GM12878 (cell line): ENCODE measurements around the gene COL4A2. TPM values are rescaled to one million over a fixed set of nuclear protein-coding genes. Genes with fewer than 3 reads are reported as not detected.

ENCODE experiments used
- ATAC-seq: fragments of 200-7000 bp; cut with Tn5 transposase; 3 replicates; pipeline ENCODE4 v1.9.1; 2020; ENCODE audit warnings: mild to moderate bottlenecking, moderate library complexity
- BruUV-seq: library from RNA; stranded (reverse); fragments of 400-500 nt; replicated peaks from 2 replicates; lab custom pipeline; 2021; lab: Mats Ljungman, UMichigan
- CTCF ChIA-PET: fragments of 300-600 bp; sonication (Branson Sonifier 250); formaldehyde crosslinking; extraction: SDS; loops from one replicate; lab custom pipeline; 2021; ENCODE audit warnings: inconsistent platforms; lab: Yijun Ruan, JAX
- POLR2A ChIA-PET: fragments of 350-600 bp; formaldehyde crosslinking; extraction: SDS; loops from one replicate; lab custom pipeline; 2021; ENCODE audit warnings: inconsistent platforms; lab: Charles Lee
- RAD21 ChIA-PET: fragments of 300-600 bp; sonication (Branson Sonifier 250); formaldehyde crosslinking; loops from one replicate; lab custom pipeline; 2023; ENCODE audit warnings: antibody characterized with exemption; ENCODE audit not compliant: unreplicated experiment; lab: Charles Lee
- SMC1A ChIA-PET: fragments of 300-600 bp; sonication (Branson Sonifier 250); formaldehyde crosslinking; loops from one replicate; lab custom pipeline; 2023; ENCODE audit not compliant: unreplicated experiment, uncharacterized antibody; lab: Charles Lee
- DNase-seq: peaks from one replicate; pipeline ENCODE4 v3.0.0-alpha.2; 2011; ENCODE audit warnings: low read depth, low spot score
- FAIRE-seq: peaks from 3 replicates; lab custom pipeline; 2011; peaks lifted over from hg19 to GRCh38; lab: Jason Lieb, UNC
- H2AFZ ChIP-seq: 2 replicates; pipeline ENCODE4 v1.6.0; 2011; ENCODE audit warnings: low read depth, low read length, control low read depth; ENCODE audit not compliant: control insufficient read depth
- H3K27ac ChIP-seq: 2 replicates; pipeline ENCODE4 v1.5.1; 2011; ENCODE audit warnings: control low read depth; ENCODE audit not compliant: control insufficient read depth, insufficient read depth
- H3K27me3 ChIP-seq, 2 experiments: replicated peaks in 1 of 2; 2 replicates each; pipeline versions ENCODE4 v1.6.0 to v1.6.1; 2011; ENCODE audit warnings: low read length in 1 of 2; ENCODE audit not compliant: control insufficient read depth in 2 of 2, insufficient read depth in 2 of 2
- H3K36me3 ChIP-seq, 2 experiments: 2 replicates each; pipeline ENCODE4 v1.5.1; 2011; ENCODE audit warnings: low read length in 1 of 2; ENCODE audit not compliant: control insufficient read depth in 2 of 2, insufficient read depth in 2 of 2
- H3K4me1 ChIP-seq: 2 replicates; pipeline ENCODE4 v1.6.1; 2011; ENCODE audit warnings: mild to moderate bottlenecking, low read length, moderate library complexity, mixed read lengths; ENCODE audit not compliant: control insufficient read depth, insufficient read depth
- H3K4me2 ChIP-seq: 2 replicates; pipeline ENCODE4 v1.6.0; 2011; ENCODE audit warnings: control low read depth; ENCODE audit not compliant: control insufficient read depth, insufficient read depth
- H3K4me3 ChIP-seq: fragments of 200-600 bp; sonication (generic); 2 replicates; pipeline ENCODE4 v1.5.1; 2016
- H3K79me2 ChIP-seq: 2 replicates; pipeline ENCODE4 v1.6.0; 2011; ENCODE audit warnings: low read length; ENCODE audit not compliant: control insufficient read depth, insufficient read depth
- H3K9ac ChIP-seq: 2 replicates; pipeline ENCODE4 v1.8.0; 2011; ENCODE audit warnings: low read length, control low read depth, mixed read lengths; ENCODE audit not compliant: control insufficient read depth, insufficient read depth
- H3K9me3 ChIP-seq: replicated peaks from 3 replicates; pipeline ENCODE4 v1.5.1; 2011; ENCODE audit warnings: mild to moderate bottlenecking, low read length; ENCODE audit not compliant: control insufficient read depth, insufficient read depth
- H4K20me1 ChIP-seq: 2 replicates; pipeline ENCODE4 v1.6.0; 2011; ENCODE audit not compliant: control insufficient read depth, insufficient read depth
- CHD4 ChIP-seq: fragments of 200-600 bp; sonication (generic); IDR thresholded peaks from 2 replicates; pipeline ENCODE4 v1.6.1; 2016; ENCODE audit warnings: mild to moderate bottlenecking
- CREB1 ChIP-seq: IDR thresholded peaks from 2 replicates; pipeline ENCODE4 v1.6.1; 2012; ENCODE audit warnings: low read depth, mild to moderate bottlenecking, inconsistent platforms
- EGR1 ChIP-seq, 2 experiments: IDR thresholded peaks; 1 replicate in 1 of 2; 2 replicates in 1 of 2; pipeline ENCODE4 v1.6.1; 2011 to 2012; ENCODE audit warnings: low read depth in 2 of 2, low read length in 2 of 2, borderline replicate concordance in 1 of 2, mild to moderate bottlenecking in 1 of 2, moderate library complexity in 1 of 2
- HDAC2 ChIP-seq: fragments of 200-600 bp; sonication (generic); IDR thresholded peaks from 2 replicates; pipeline ENCODE4 v1.6.1; 2017
- IKZF2 ChIP-seq, 2 experiments: fragments of 450-650 bp; IDR thresholded peaks; 2 replicates each; pipeline ENCODE4 v1.6.1; 2017; ENCODE audit warnings: mild to moderate bottlenecking in 2 of 2, moderate library complexity in 2 of 2
- KAT2A ChIP-seq: conservative IDR thresholded peaks from 2 replicates; pipeline ENCODE4 v1.6.1; 2011; ENCODE audit warnings: low read depth, low read length; ENCODE audit not compliant: control insufficient read depth
- SPI1 ChIP-seq: IDR thresholded peaks from 2 replicates; pipeline ENCODE4 v1.6.1; 2011; ENCODE audit warnings: low read depth, mild to moderate bottlenecking, low read length, moderate library complexity, borderline replicate concordance; ENCODE audit not compliant: insufficient read depth
- SRF ChIP-seq, 2 experiments: IDR thresholded peaks; 2 replicates each; pipeline ENCODE4 v1.6.1; 2011; ENCODE audit warnings: low read depth in 2 of 2, low read length in 2 of 2, mild to moderate bottlenecking in 1 of 2, moderate library complexity in 1 of 2
- WGBS: methylation state at CpG from one replicate; pipeline ENCODE4 v1.1.6; 2016; ENCODE audit warnings: low lambda C conversion rate; ENCODE audit not compliant: insufficient replicate concordance, insufficient coverage; ENCODE audit errors: missing lambda C conversion rate; 5-methylcytosine and 5-hydroxymethylcytosine counted together
- in situ Hi-C: fragments of 300-500 bp; cut with MboI; formaldehyde crosslinking; loops from 9 replicates; pipeline ENCODE4 v1.14.3; 2018; ENCODE audit warnings: mixed read lengths
- intact Hi-C: fragments of 100-400 bp; cut with micrococcal nuclease; formaldehyde crosslinking; loops from one replicate; pipeline ENCODE4 v1.14.2; 2022; ENCODE audit not compliant: unreplicated experiment
- polyA plus RNA-seq, 11 experiments: library from polyadenylated mRNA; depleted of rRNA in 4 of 11; unstranded in 6 of 11; stranded (reverse) in 5 of 11; fragments of >200 nt; fragmentation: Nextera tagmentation in 4 of 11; fragmentation: Illumina TruSeq in 1 of 11; extraction: Ambion mirVana in 4 of 11; extraction: Trizol in 1 of 11; gene quantifications; 1 replicate in 1 of 11; 2 replicates in 10 of 11; pipeline versions ENCODE4 v1.2.1 to v1.2.3, GENCODE V29; 2011 to 2016; ENCODE audit warnings: inconsistent platforms in 2 of 11, missing spikeins in 2 of 11, low read depth in 1 of 11
- total RNA-seq, 4 experiments: library from RNA; depleted of rRNA in 3 of 4; stranded (reverse); fragments of >200 nt in 3 of 4; fragmentation: Illumina TruSeq in 1 of 4; extraction: Trizol in 1 of 4; gene quantifications; 2 replicates each; pipeline versions ENCODE4 v1.2.1 to v1.2.3, GENCODE V29; 2013 to 2021
- TF ChIP-seq, protein P1 (sequence below): fragments of 150-350 bp; IDR thresholded peaks from 2 replicates; pipeline ENCODE4 v1.6.1; 2014; ENCODE audit warnings: mild to moderate bottlenecking, low read depth, low read length
- TF ChIP-seq, protein P2 (sequence below): fragments of 450-650 bp; IDR thresholded peaks from 2 replicates; pipeline ENCODE4 v1.6.1; 2016; ENCODE audit warnings: mild to moderate bottlenecking
- TF ChIP-seq, protein P3 (sequence below): fragments of 450-650 bp; IDR thresholded peaks from 2 replicates; pipeline ENCODE4 v1.6.1; 2017; ENCODE audit warnings: low read depth, mild to moderate bottlenecking, moderate library complexity

The COL4A2 gene
- total and polyA plus RNA-seq, 10 of the 15 experiments (the other 5 are each of a cell fraction or from before 2014, with no cell fraction given): 0.16 to 1.6 (median 0.62) TPM; not detected in 3

DNA sequence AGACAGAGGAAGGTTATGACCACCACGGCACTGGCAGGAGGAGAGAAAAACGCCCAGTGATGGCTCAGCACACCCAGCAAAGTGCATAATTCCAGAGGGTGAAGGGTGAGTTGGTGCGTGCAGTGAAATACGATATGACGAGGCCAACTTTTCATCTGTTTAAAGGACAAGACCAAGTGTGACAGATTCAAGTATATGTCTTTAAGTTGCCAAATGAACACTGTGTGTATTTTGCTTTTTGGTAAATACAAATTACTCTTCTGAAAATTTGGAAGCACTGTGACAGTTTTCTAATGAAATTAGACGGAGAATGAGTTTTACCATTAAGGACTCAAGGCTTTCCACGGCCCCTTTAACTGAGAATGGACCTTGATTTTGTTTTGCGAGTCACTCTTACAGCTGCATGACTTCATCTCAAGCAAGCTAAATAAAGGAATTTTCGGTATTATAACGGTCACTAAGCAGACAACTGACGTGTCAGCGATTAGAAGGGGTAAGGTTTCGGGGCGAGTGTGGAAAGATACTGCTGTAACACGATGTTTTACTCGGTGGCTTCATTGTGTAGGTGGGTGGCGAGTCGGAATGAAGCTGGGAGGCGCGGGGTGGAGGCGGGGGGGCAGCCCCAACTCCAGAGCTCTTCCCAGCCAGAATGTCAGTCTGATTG is 22.8 kb downstream of the COL4A2 start:
- TF ChIP-seq CREB1: 0 out of 2 replicates have a peak, but pooled peaks have one; percentile 12
- TF ChIP-seq, protein P1, sequence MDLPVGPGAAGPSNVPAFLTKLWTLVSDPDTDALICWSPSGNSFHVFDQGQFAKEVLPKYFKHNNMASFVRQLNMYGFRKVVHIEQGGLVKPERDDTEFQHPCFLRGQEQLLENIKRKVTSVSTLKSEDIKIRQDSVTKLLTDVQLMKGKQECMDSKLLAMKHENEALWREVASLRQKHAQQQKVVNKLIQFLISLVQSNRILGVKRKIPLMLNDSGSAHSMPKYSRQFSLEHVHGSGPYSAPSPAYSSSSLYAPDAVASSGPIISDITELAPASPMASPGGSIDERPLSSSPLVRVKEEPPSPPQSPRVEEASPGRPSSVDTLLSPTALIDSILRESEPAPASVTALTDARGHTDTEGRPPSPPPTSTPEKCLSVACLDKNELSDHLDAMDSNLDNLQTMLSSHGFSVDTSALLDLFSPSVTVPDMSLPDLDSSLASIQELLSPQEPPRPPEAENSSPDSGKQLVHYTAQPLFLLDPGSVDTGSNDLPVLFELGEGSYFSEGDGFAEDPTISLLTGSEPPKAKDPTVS: no peak
- in situ Hi-C loops: no loop called here
- 26% methylated on average over 21 of the region's 21 CpGs for WGBS
- no peaks in the 10 kb centered on the region; a peak in 1 of 4 replicates for H3K27me3 ChIP-seq
- no peaks in the 10 kb centered on the region for H3K79me2 ChIP-seq
- DNase-seq (no peak), FAIRE-seq (no peak), ATAC-seq (peak; percentile 30)
- ChIA-PET RAD21 (no interaction called here), POLR2A (no interaction called here), CTCF (no interaction called here), SMC1A (no interaction called here)
- no TSS peak for BruUV-seq
- H3K9me3 ChIP-seq: peaks cover 1% of the 10 kb centered on the region; the same call in 1 of the 3 replicates
- H4K20me1 ChIP-seq: no peaks in the 10 kb centered on the region
- no peak overlapping the region for H2AFZ ChIP-seq
- H3K27ac ChIP-seq: no peak overlapping the region
- H3K4me1 ChIP-seq: no peaks in the 10 kb centered on the region
- no peak overlapping the region for H3K4me2 ChIP-seq
- intact Hi-C loops: no loop called here
- no peak overlapping the region for H3K4me3 ChIP-seq
- no peaks in the 10 kb centered on the region for H3K36me3 ChIP-seq
- no peak overlapping the region for H3K9ac ChIP-seq

DNA sequence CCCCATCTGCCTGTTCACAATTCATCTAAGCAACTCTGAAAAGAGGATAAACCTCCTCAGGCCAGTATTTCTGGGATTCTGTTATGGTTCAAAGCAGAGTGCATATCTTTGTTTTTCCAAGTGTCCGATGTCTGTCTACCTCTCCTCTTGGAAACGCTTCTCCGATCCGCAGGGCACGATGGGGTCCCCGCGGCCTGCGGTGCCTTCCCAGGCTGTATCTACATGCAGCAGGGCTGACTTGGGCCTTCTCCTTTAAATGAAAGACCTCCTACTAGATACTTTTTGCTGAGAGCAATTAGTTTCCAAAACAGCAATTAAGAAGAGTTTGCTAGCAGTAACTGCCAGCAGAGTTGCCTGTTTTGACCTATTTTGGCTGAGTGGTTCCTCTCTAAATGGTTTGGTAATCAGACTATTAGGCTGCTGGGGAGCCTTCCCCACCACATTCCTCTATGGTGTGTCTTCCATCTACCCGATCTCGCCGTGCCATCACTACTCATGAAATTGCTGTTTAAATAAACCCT is 23.5 kb downstream of the COL4A2 start:
- Histone ChIP-seq H3K79me2 (no peaks in the 10 kb centered on the region), H2AFZ (no peak overlapping the region), H3K36me3 (no peaks in the 10 kb centered on the region), H3K4me2 (no peak overlapping the region), H3K27me3 (no peaks in the 10 kb centered on the region; a peak in 1 of 4 replicates), H3K4me3 (no peak overlapping the region), H3K9ac (no peak overlapping the region), H3K27ac (no peak overlapping the region), H3K9me3 (peaks cover 3% of the 10 kb centered on the region; the same call in 2 of the 3 replicates), H4K20me1 (no peaks in the 10 kb centered on the region), H3K4me1 (no peaks in the 10 kb centered on the region)
- ChIA-PET SMC1A (no interaction called here), POLR2A (no interaction called here), CTCF (no interaction called here), RAD21 (no interaction called here)
- ATAC-seq (no peak), FAIRE-seq (no peak), DNase-seq (no peak)
- 87% methylated on average over 11 of the region's 11 CpGs for WGBS
- intact Hi-C loops (no loop called here), in situ Hi-C loops (no loop called here)
- no TSS peak for BruUV-seq
- TF ChIP-seq SRF (IDR thresholded peaks at IDR 0.05; ENCODE audit: low read depth in 2 of 2, low read length in 2 of 2) (no peak), SPI1 (no peak), EGR1 (IDR thresholded peaks at IDR 0.05; ENCODE audit: borderline replicate concordance in 1 of 2, low read depth in 2 of 2, low read length in 2 of 2) (no peak), IKZF2 (IDR thresholded peaks at IDR 0.05) (no peak), CHD4 (no peak), KAT2A (no peak), HDAC2 (no peak)
- TF ChIP-seq, protein P2, sequence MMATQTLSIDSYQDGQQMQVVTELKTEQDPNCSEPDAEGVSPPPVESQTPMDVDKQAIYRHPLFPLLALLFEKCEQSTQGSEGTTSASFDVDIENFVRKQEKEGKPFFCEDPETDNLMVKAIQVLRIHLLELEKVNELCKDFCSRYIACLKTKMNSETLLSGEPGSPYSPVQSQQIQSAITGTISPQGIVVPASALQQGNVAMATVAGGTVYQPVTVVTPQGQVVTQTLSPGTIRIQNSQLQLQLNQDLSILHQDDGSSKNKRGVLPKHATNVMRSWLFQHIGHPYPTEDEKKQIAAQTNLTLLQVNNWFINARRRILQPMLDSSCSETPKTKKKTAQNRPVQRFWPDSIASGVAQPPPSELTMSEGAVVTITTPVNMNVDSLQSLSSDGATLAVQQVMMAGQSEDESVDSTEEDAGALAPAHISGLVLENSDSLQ: no peak
- TF ChIP-seq, protein P3, sequence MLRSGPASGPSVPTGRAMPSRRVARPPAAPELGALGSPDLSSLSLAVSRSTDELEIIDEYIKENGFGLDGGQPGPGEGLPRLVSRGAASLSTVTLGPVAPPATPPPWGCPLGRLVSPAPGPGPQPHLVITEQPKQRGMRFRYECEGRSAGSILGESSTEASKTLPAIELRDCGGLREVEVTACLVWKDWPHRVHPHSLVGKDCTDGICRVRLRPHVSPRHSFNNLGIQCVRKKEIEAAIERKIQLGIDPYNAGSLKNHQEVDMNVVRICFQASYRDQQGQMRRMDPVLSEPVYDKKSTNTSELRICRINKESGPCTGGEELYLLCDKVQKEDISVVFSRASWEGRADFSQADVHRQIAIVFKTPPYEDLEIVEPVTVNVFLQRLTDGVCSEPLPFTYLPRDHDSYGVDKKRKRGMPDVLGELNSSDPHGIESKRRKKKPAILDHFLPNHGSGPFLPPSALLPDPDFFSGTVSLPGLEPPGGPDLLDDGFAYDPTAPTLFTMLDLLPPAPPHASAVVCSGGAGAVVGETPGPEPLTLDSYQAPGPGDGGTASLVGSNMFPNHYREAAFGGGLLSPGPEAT: no peak
